Esophagus (tissue), 2 donors: Measurements from ENCODE around the gene TMEM150A. TPM values are rescaled to one million over a fixed set of nuclear protein-coding genes. Genes with fewer than 3 reads are reported as not detected.

Experiments used
- H3K27ac ChIP-seq, 2 donors: one replicate each; pipeline ENCODE4 v1.5.1; 2013; ENCODE audit warnings: low read depth in 2 of 2, mild to moderate bottlenecking in 2 of 2, inconsistent platforms in 1 of 2, low read length in 1 of 2, moderate library complexity in 1 of 2
- H3K27me3 ChIP-seq, 2 donors: one replicate each; pipeline ENCODE4 v1.6.1; 2013; ENCODE audit warnings: low read length in 2 of 2, control low read depth in 1 of 2, mild to moderate bottlenecking in 1 of 2; ENCODE audit not compliant: insufficient read depth in 2 of 2, control insufficient read depth in 1 of 2
- H3K36me3 ChIP-seq, 2 donors: one replicate each; pipeline ENCODE4 v1.6.1; 2013; ENCODE audit warnings: low read length in 1 of 2; ENCODE audit not compliant: control insufficient read depth in 2 of 2, insufficient read depth in 2 of 2
- H3K4me1 ChIP-seq, 2 donors: one replicate each; pipeline ENCODE4 v1.6.1; 2013; ENCODE audit warnings: low read length in 1 of 2; ENCODE audit not compliant: control insufficient read depth in 2 of 2, insufficient read depth in 2 of 2
- H3K4me3 ChIP-seq, 2 donors: one replicate each; pipeline ENCODE4 v1.5.1; 2013; ENCODE audit warnings: low read length in 2 of 2, mild to moderate bottlenecking in 2 of 2, low read depth in 1 of 2, moderate library complexity in 1 of 2
- H3K9me3 ChIP-seq, 2 donors: one replicate each; pipeline ENCODE4 v1.6.1; 2013; ENCODE audit warnings: mild to moderate bottlenecking in 2 of 2, low read depth in 1 of 2, low read length in 1 of 2, moderate library complexity in 1 of 2; ENCODE audit not compliant: control insufficient read depth in 2 of 2, insufficient read depth in 1 of 2
- WGBS, 2 donors: extraction: QIAGEN DNeasy Blood & Tissue Kit; methylation state at CpG; one replicate each; pipeline ENCODE4 v1.1.7; 2013; 5-methylcytosine and 5-hydroxymethylcytosine counted together
- polyA plus RNA-seq, 2 donors: library from polyadenylated mRNA; stranded (reverse); fragments of 200-250 nt; gene quantifications; one replicate each; pipeline ENCODE4 v1.2.3, GENCODE V29; 2013
- donor health status: healthy with polysubstance abuse.
- donor health status: Bipolar disorder and iron deficiency.

The TMEM150A gene, protein sequence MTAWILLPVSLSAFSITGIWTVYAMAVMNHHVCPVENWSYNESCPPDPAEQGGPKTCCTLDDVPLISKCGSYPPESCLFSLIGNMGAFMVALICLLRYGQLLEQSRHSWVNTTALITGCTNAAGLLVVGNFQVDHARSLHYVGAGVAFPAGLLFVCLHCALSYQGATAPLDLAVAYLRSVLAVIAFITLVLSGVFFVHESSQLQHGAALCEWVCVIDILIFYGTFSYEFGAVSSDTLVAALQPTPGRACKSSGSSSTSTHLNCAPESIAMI
- 1 to 10 TPM; 9.3 to 9.9 TPM for polyA plus RNA-seq

DNA sequence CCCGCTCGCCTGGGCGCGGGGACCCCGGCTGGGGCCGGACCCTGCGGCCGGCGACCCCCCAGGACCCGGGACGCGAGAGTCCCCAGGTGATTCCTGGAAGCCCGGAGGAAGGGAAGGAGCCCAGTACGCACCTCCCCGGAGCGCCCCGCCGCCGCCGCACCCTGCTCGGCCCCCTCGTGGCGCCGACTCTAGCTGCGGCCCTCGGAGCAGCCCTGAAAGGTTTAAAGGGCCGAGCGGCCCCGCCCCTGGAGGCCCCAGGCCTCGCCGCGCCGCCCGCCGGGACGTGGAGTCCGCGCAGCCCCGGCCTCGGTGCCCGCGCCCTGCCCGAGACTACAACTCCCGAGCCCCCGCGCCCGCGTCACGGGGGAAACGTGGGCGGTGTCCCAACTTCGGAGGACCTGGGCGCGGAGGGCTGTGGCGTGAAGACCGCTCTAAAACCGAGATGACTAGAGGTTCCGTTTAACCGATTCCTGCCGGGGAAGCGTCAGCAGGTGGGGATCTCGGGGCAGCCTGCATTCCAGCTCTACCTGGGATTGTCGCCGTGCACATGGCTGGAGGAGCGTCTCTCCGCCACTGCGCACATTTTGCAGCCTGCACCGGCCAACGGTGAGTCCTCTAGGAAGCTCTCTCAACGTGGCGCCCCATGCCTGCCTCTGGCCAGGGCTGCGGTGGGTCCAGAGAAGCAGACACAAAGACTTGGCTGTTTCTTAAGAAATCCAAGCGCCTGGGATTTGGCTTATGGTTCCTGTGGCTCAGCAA is at the start of gene TMEM150A:
Gene TMEM150A (minus strand): TSS at position 223 of the 759 bp plus-strand sequence. CDS start 750 bp downstream, outside the sequence.
- H3K27me3 ChIP-seq: no peaks in the 10 kb centered on the region
- 0 to 1% methylated on average over 53 to 73 of the region's 73 CpGs for WGBS, 2 donors
- peaks cover 6 to 19% of the 10 kb centered on the region in 2 donors for H3K36me3 ChIP-seq
- peaks cover 14 to 26% of the 10 kb centered on the region in 2 donors for H3K4me1 ChIP-seq
- H3K4me3 ChIP-seq: peak within 1 kb of the TSS; percentile 63 to 85
- no peaks in the 10 kb centered on the region for H3K9me3 ChIP-seq
- peak within 1 kb of the TSS; percentile 79 to 83 for H3K27ac ChIP-seq

- Histone ChIP-seq H3K4me3 (no peak overlapping the region), H3K9me3 (no peaks in the 10 kb centered on the region), H3K27me3 (no peaks in the 10 kb centered on the region), H3K4me1 (no peaks in the 10 kb centered on the region), H3K36me3 (peaks cover 17 to 28% of the 10 kb centered on the region in 2 donors), H3K27ac (no peak overlapping the region)
- WGBS, 2 donors: 94 to 98% methylated on average over 2 of the region's 2 CpGs
Measured at GRCh38 chr2:85652056-85652455, 49.6 kb upstream of the TMEM150A start.

- Histone ChIP-seq H3K4me3 (no peak overlapping the region), H3K4me1 (no peaks in the 10 kb centered on the region), H3K36me3 (peaks cover 17 to 30% of the 10 kb centered on the region in 2 donors), H3K27ac (no peak overlapping the region), H3K9me3 (no peaks in the 10 kb centered on the region), H3K27me3 (no peaks in the 10 kb centered on the region)
- 81 to 92% methylated on average over 3 of the region's 3 CpGs for WGBS, 2 donors
Measured at GRCh38 chr2:85651097-85651496, 48.6 kb upstream of the TMEM150A start.

GRCh38 chr2:85650456-85650855 is 48.0 kb upstream of the TMEM150A start:
- H3K9me3 ChIP-seq: no peaks in the 10 kb centered on the region
- no peak overlapping the region for H3K27ac ChIP-seq
- no peak overlapping the region for H3K4me3 ChIP-seq
- WGBS, 2 donors: 92 to 96% methylated on average over 4 of the region's 4 CpGs
- no peaks in the 10 kb centered on the region for H3K27me3 ChIP-seq
- no peaks in the 10 kb centered on the region for H3K4me1 ChIP-seq
- H3K36me3 ChIP-seq: peaks cover 17 to 34% of the 10 kb centered on the region in 2 donors

GRCh38 chr2:85649201-85650190 is 47.0 kb upstream of the TMEM150A start:
- Histone ChIP-seq H3K9me3 (no peaks in the 10 kb centered on the region), H3K4me3 (no peak overlapping the region), H3K36me3 (peaks cover 17 to 41% of the 10 kb centered on the region in 2 donors), H3K27me3 (no peaks in the 10 kb centered on the region), H3K27ac (peak overlapping the region in 1 of 2 donors; percentile 30), H3K4me1 (no peaks in the 10 kb centered on the region)
- WGBS, 2 donors: 77 to 82% methylated on average over 9 of the region's 9 CpGs

- no peaks in the 10 kb centered on the region for H3K27me3 ChIP-seq
- no peaks in the 10 kb centered on the region for H3K4me1 ChIP-seq
- H3K36me3 ChIP-seq: peaks cover 17 to 42% of the 10 kb centered on the region in 2 donors
- 56 to 59% methylated on average over 2 of the region's 2 CpGs for WGBS, 2 donors
- no peak overlapping the region for H3K27ac ChIP-seq
- no peaks in the 10 kb centered on the region for H3K9me3 ChIP-seq
- no peak overlapping the region for H3K4me3 ChIP-seq
Measured at GRCh38 chr2:85648619-85649018, 46.1 kb upstream of the TMEM150A start.

- WGBS, 2 donors: 90 to 95% methylated on average over 10 of the region's 10 CpGs
- Histone ChIP-seq H3K4me3 (no peak overlapping the region), H3K4me1 (no peaks in the 10 kb centered on the region), H3K9me3 (no peaks in the 10 kb centered on the region), H3K27me3 (no peaks in the 10 kb centered on the region), H3K27ac (no peak overlapping the region), H3K36me3 (peaks cover 17 to 43% of the 10 kb centered on the region in 2 donors)
Measured at GRCh38 chr2:85647823-85648526, 45.5 kb upstream of the TMEM150A start.

GRCh38 chr2:85646166-85646565 is 43.7 kb upstream of the TMEM150A start:
- Histone ChIP-seq H3K9me3 (no peaks in the 10 kb centered on the region), H3K4me3 (no peak overlapping the region), H3K27me3 (no peaks in the 10 kb centered on the region), H3K4me1 (no peaks in the 10 kb centered on the region), H3K36me3 (peaks cover 23 to 47% of the 10 kb centered on the region in 2 donors), H3K27ac (no peak overlapping the region)
- 92% methylated on average over 2 of the region's 2 CpGs for WGBS, 2 donors
